ENCODE data around the gene SLC30A5.
A peak's percentile ranks its signal among the peaks of the same experiment; 100 is the strongest.
"Not testable (repeated sequence)": the region's sequence is repeated elsewhere in the genome, so short reads cannot be mapped to it uniquely, and the experiment has no call there.

Gene SLC30A5

GRCh38 chr5:69105996-69106906, 12.4 kb downstream of the SLC30A5 start:
- DNase-seq (ENCODE audit: low read depth) = no peak

DNA sequence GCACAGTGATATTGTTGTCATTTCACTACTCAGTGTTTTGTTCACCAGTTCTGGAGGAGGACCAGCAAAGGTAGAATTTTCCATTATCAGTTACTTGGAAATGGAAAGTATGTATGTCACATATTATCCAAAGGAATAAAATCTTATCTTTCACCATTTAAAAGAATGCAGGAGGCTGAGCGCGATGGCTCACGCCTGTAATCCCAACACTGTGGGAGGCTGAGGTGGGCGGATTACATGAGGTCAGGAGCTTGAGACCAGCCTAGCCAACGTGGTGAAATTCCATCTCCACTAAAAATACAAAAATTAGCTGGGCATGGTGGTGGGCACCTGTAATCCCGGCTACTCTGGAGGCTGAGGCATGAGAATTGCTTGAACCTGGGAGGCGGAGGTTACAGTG, 14.6 kb downstream of the SLC30A5 start:
- DNase-seq (ENCODE audit: low read depth) = not testable (repeated sequence)

GRCh38 chr5:69113851-69114250, 20.0 kb downstream of the SLC30A5 start:
- no peak for DNase-seq (ENCODE audit: low read depth)

DNA sequence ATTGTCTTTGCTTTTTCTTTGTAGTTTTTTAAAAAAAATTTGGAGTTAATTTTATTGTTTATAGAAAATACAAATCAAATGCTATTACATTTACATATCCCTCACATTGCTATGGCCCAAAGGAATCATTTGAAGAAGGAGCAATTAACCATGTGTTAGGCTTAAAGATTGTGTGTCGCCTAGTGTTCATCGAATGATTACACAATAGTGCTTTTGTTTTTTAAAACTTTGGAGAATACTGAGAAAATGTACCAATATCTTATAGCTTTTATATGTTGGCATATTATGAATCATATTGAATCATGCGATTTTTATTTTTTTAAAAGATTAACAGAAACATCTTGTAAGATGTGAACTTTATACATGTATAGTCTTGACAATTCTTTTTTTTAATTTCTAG, 21.7 kb downstream of the SLC30A5 start:
- DNase-seq (ENCODE audit: low read depth) = no peak

DNA sequence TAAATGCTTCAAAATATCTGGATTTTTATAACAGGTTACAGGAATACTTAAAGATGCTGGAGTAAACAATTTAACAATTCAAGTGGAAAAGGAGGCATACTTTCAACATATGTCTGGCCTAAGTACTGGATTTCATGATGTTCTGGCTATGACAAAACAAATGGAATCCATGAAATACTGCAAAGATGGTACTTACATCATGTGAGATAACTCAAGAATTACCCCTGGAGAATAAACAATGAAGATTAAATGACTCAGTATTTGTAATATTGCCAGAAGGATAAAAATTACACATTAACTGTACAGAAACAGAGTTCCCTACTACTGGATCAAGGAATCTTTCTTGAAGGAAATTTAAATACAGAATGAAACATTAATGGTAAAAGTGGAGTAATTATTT, 35.6 kb downstream of the SLC30A5 start:
- DNase-seq (ENCODE audit: low read depth) = no peak

DNA sequence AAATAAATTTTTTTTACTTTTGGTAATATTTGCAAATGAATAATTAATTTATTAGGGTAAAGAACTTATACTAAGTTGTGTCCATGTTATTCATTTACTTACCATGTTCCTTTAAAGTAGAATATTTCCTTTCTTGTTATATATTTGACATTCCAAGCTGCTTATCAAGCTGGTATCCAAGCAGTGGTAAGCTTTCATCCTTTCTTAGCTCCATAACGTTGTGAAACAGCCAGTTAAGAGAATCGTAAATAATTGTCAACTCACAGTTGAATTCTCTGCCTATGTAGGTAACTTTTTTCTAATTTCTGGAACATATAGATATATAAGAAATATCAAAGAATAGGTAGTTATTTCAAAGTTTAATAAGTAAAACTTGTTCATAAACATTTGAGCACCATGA, 36.4 kb downstream of the SLC30A5 start:
- no peak for DNase-seq (ENCODE audit: low read depth)

DNA sequence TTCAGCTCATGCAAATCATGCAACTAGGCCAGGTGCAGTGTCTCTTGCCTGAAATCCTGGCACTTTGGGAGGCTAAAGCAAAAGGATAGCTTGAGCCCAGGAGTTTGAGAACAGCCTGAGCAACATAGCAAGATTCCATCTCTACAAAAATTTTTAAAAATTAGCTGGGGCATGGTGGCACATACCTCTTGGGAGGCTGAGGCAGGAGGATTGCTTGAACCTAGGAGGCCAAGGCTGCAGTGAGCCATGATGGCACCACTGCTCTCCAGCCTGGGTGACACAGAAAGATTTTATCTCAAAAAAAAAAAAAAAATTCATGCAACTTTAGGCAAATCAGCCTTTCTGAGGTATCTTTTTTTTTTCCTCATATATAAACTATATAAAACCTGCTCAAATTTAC, 37.5 kb downstream of the SLC30A5 start:
- DNase-seq (ENCODE audit: low read depth) = no peak

- DNase-seq (ENCODE audit: low read depth) = no peak
Observed at GRCh38 chr5:69134126-69134525, 40.3 kb downstream of the SLC30A5 start.

GRCh38 chr5:69136293-69136692, 42.5 kb downstream of the SLC30A5 start:
- no peak for DNase-seq (ENCODE audit: low read depth)

- DNase-seq (ENCODE audit: low read depth) = not testable (repeated sequence)
Observed at GRCh38 chr5:69137208-69137607, 43.4 kb downstream of the SLC30A5 start.

GRCh38 chr5:69137807-69138206, 44.0 kb downstream of the SLC30A5 start:
- DNase-seq (ENCODE audit: low read depth) = no peak

DNA sequence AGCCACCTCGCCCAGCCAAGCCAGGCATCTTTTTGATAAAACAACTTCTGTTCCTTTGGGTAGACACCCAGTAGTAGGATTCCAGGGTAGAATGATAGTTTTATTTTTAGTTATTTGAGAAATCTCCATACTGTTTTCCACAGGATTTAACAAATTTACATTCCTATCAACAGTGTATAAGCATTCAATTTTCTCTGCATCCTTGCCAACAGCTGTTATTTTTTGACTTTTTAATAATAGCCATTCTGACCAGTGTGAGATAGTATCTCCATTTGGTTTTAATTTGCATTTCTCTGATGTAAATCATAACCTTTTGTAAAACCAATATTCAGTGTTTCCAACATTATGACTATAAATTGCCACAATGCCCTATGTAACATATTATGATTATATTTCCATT, 45.0 kb downstream of the SLC30A5 start:
- DNase-seq (ENCODE audit: low read depth) = no peak

DNA sequence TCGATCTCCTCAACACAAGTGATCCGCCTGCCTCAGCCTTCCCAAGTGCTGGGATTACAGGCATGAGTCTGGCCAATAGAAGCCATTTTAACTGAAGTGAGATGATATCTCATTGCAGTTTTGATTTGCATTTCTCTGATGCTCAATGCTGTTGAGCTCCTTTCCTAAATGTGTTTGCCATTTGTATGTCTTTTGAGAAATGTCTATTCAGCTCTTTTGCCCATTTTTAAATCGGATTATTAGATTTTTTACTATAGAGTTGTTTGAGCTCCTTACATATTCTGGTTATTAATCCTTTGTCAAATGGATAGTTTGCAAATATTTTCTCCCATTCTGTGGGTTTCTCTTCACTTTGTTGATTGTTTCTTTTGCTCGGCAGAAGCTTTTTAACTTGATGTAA, 46.4 kb downstream of the SLC30A5 start:
- DNase-seq (ENCODE audit: low read depth) = not testable (repeated sequence)

- no peak for DNase-seq (ENCODE audit: low read depth)
Observed at GRCh38 chr5:69140827-69141226, 47.0 kb downstream of the SLC30A5 start.

DNA sequence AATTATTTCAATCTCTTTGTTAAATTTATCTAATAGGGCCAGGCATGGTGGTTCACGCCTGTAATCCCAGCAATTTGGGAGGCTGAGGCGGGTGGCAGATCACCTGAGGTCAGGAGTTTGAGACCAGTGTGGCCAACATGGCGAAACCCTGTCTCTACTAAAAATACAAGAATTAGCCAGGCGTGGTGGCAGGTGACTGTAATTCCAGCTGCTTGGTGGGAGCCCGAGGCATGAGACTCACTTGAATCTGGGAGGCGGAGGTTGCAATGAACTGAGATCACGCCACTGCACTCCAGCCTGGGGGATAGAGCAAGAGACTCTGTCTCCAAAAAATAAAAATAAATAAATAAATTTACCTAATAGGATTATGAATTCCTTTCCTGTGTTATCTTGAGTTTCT, 54.8 kb downstream of the SLC30A5 start:
- DNase-seq (ENCODE audit: low read depth) = not testable (repeated sequence)

DNA sequence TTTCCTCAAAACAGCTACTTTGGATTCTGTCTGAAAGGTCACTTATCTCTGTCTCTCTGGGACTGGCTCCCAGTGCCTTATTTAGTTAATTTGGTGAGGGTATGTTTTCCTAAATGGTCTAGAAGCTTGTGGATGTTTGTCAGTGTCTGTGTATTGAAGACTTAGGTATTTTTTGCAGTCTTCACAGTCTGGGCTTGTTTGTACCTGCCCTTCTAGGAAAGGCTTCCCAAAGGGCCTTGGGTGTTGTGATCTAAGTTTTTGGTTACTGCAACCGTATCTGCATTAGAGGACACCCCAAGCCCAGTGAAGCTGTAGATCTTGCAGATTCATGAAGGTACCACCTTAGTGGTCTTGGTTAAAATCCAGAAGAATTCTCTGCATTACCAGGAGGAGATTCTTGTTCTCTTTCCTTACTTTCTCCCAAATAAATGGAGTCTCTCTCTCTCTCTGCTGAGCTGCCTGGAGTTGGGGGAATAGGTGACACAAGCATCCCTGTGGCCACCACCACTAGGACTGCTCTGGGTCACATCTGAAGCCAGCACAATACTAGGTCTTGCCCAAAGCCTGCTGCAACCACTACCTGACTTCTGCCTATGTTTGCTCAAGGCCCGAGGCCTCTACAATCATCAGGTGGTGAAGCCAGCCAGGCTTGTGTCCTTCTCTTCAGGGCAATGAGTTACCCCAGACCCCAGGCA, 55.3 kb downstream of the SLC30A5 start:
- DNase-seq (ENCODE audit: low read depth) = no peak

DNA sequence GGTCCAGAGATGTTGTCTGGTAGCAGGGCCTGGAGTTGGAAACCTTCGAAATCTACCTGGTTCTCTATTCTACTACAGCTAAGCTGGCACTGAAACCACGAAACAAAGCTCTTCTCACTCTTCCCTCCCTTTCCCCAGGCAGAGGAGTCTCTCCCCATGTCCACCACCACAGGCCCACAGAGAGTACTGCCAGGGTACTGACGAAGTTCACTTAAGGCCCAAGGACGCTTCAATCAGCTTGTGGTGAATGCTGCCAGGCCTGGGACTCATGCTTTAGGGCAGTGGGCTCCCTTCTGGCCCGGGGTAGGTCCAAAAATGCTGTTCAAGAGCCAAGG, 55.8 kb downstream of the SLC30A5 start:
- DNase-seq (ENCODE audit: low read depth) = no peak

DNA sequence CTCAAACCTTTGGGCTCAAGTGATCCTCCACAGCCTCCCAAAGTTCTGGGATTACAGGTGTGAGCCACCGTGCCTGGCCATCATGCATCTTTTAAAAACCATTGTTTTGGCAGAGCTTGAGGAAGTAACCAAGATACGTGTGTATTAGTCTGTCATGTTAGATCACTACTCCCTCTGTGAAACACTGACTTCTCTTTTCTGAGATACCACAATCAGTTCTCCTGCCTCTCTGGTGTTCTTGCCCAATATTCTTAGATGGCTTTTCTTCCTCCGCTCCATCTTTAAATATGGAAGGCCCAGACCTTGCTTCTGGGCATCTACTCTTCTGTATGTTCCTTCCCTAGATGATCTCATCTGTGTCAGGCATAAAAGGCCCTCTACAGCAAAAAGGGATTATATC, 58.9 kb downstream of the SLC30A5 start:
- no peak for DNase-seq (ENCODE audit: low read depth)

DNA sequence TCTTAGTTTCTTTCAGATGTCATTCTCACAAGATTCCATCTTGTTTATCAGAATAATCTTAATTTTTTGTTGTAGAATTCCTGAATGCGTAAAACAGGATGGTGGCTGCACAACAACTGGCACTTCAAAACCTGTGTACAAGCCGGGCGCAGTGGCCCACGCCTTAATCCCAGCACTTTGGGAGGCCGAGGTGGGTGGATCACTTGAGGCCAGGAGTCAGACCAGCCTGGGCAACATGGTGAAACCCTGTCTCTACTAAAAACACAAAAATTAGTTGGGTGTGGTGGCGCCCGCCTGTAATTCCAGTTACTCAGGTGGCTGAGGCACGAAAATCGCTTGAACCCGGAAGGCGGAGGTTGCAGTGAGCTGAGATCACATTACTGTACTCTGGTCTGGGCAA, 62.6 kb downstream of the SLC30A5 start:
- no peak for DNase-seq (ENCODE audit: low read depth)

DNA sequence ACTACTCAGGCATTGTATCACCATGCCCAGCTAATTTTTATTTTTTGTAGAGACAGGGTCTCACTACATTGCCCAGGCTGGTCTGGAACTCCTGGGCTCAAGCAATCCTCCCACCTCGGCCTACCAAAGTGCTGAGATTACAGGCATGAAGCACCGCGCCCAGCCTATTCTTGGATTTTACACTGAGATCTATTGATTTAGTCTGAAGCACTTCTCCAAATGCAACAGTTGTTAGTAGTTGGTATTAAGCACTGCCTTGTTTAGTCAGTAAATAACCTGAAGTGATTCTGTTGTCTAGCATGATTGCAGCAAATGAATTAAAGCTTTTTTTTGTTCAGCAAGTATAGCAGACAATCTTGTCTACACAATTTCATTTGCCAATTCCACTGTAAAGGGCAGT, 64.2 kb downstream of the SLC30A5 start:
- DNase-seq (ENCODE audit: low read depth) = no peak

DNA sequence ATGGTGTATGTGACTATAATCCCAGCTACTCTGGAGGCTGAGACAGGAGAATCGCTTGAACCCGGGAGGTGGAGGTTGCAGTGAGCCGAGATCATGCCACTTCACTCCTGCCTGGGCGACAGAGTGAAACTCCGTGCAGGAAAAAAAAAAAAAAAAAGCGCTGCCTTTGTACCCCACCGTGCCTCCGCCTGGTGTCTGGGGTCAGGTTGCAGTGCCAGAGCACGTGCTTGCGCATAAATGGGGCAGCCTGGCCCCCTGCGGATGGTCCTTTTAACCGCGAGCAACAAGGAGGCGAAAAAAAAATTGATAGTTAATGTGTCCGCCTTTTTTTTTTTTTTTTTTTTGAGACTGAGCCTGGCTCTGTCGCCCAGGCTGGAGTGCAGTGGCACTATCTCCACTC, 66.8 kb downstream of the SLC30A5 start:
- DNase-seq (ENCODE audit: low read depth) = no peak

- DNase-seq (ENCODE audit: low read depth) = peak; percentile 98
Observed at GRCh38 chr5:69166686-69167492, 73.1 kb downstream of the SLC30A5 start, which contains the start of gene CCNB1. CCNB1 (plus strand) TSS chr5:69167150; CDS start chr5:69167263, 113 bp downstream.

DNA sequence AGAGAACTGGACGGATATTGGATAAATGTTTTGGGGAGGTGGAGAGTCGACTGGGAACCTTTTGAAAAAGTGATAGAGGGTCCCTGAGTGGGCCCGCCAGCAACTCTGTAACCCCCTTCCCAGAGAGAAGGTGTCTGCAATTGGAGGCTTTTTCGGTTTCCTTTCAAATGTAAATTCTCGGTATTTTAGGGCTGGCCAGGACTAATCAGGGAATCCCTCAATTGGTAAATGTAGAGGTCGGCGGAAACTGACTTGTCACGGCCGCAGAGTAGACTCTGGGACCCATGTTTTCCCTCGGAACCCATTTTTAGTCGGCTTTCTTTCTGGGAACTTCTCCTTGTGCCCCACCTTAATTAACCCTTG, 73.7 kb downstream of the SLC30A5 start:
- no peak for DNase-seq (ENCODE audit: low read depth)
